Activated B cell treated with CpG ODN at 0.5 μM for 24 hours (primary cell): ENCODE results near the gene FARS2. TPM values are rescaled to one million over a fixed set of nuclear protein-coding genes. Genes with fewer than 3 reads are reported as not detected.

Experiments
- ATAC-seq: fragments of 200-7000 bp; cut with Tn5 transposase; one replicate; pipeline ENCODE4 v1.10.0; 2021; ENCODE audit warnings: low read depth, mild to moderate bottlenecking, moderate library complexity
- CTCF ChIA-PET: fragments of 350-600 bp; sonication (Branson Sonifier 250); formaldehyde crosslinking; loops from one replicate; lab custom pipeline; 2021; ENCODE audit warnings: antibody characterized with exemption; lab: Charles Lee
- POLR2A ChIA-PET: fragments of 350-600 bp; sonication (Branson Sonifier 250); formaldehyde crosslinking; loops from one replicate; lab custom pipeline; 2021; ENCODE audit warnings: antibody characterized with exemption; lab: Charles Lee
- DNase-seq: peaks from one replicate; pipeline ENCODE4 v3.0.0; 2022
- H3K27ac Mint-ChIP-seq: one replicate; pipeline ENCODE4 v1.8.0; 2020; ENCODE audit warnings: mixed read lengths
- H3K27me3 Mint-ChIP-seq: one replicate; pipeline ENCODE4 v1.8.0; 2021; ENCODE audit warnings: mixed read lengths
- H3K36me3 Mint-ChIP-seq: one replicate; pipeline ENCODE4 v1.8.0; 2021; ENCODE audit warnings: low read depth, mixed read lengths
- H3K4me1 Mint-ChIP-seq: one replicate; pipeline ENCODE4 v1.8.0; 2021; ENCODE audit warnings: mixed read lengths
- H3K4me3 Mint-ChIP-seq: one replicate; pipeline ENCODE4 v1.8.0; 2020; ENCODE audit warnings: mild to moderate bottlenecking, mixed read lengths
- H3K9me3 Mint-ChIP-seq: one replicate; pipeline ENCODE4 v1.8.0; 2020; ENCODE audit warnings: mixed read lengths
- CTCF ChIP-seq: fragments of 200-600 bp; IDR thresholded peaks from one replicate; pipeline ENCODE4 v1.8.0; 2022; ENCODE audit warnings: antibody characterized with exemption, mild to moderate bottlenecking
- intact Hi-C: fragments of 100-400 bp; cut with micrococcal nuclease; formaldehyde crosslinking; loops from one replicate; pipeline ENCODE4 v1.15.1; 2024
- total RNA-seq: library from RNA; stranded (reverse); gene quantifications from 2 replicates; pipeline ENCODE4 v1.2.3, GENCODE V29; 2022

The FARS2 gene
- total RNA-seq, 1 donor from 2014 or later: 32.7 TPM

GRCh38 chr6:5521322-5521721 lies 260.0 kb downstream of the FARS2 start:
- no peak for DNase-seq
- ATAC-seq: no peak
- Mint-ChIP-seq H3K4me3 (no peak overlapping the region), H3K36me3 (peaks cover 6% of the 10 kb centered on the region), H3K9me3 (no peaks in the 10 kb centered on the region), H3K4me1 (peaks cover 17% of the 10 kb centered on the region), H3K27ac (no peak overlapping the region), H3K27me3 (no peaks in the 10 kb centered on the region)
- CTCF ChIA-PET: no interaction called here
- intact Hi-C loops: no loop called here
- TF ChIP-seq CTCF: no peak
- POLR2A ChIA-PET: no interaction called here

GRCh38 chr6:5522147-5522546 lies 260.8 kb downstream of the FARS2 start:
- CTCF ChIA-PET: no interaction called here
- Mint-ChIP-seq H3K4me3 (no peak overlapping the region), H3K36me3 (peaks cover 8% of the 10 kb centered on the region), H3K27ac (no peak overlapping the region), H3K4me1 (peaks cover 18% of the 10 kb centered on the region), H3K27me3 (no peaks in the 10 kb centered on the region), H3K9me3 (no peaks in the 10 kb centered on the region)
- DNase-seq (no peak), ATAC-seq (no peak)
- intact Hi-C loops: no loop called here
- POLR2A ChIA-PET: no interaction called here
- TF ChIP-seq CTCF: no peak

- CTCF ChIA-PET: no interaction called here
- Mint-ChIP-seq H3K4me3 (no peak overlapping the region), H3K27me3 (no peaks in the 10 kb centered on the region), H3K4me1 (peaks cover 19% of the 10 kb centered on the region), H3K36me3 (peaks cover 9% of the 10 kb centered on the region), H3K9me3 (no peaks in the 10 kb centered on the region), H3K27ac (no peak overlapping the region)
- ATAC-seq: no peak
- POLR2A ChIA-PET: no interaction called here
- intact Hi-C loops: no loop called here
- no peak for DNase-seq
- TF ChIP-seq CTCF: no peak
These were observed 262.8 kb downstream of the FARS2 start for GRCh38 chr6:5524110-5524509.

GRCh38 chr6:5525209-5525608 lies 263.9 kb downstream of the FARS2 start:
- Mint-ChIP-seq H3K4me3 (no peak overlapping the region), H3K9me3 (no peaks in the 10 kb centered on the region), H3K4me1 (peaks cover 14% of the 10 kb centered on the region), H3K27ac (no peak overlapping the region), H3K36me3 (peaks cover 9% of the 10 kb centered on the region), H3K27me3 (no peaks in the 10 kb centered on the region)
- intact Hi-C loops: no loop called here
- ChIA-PET POLR2A (no interaction called here), CTCF (no interaction called here)
- no peak for DNase-seq
- ATAC-seq: no peak
- no peak for TF ChIP-seq CTCF

GRCh38 chr6:5529015-5529414 lies 267.7 kb downstream of the FARS2 start:
- no peak for TF ChIP-seq CTCF
- Mint-ChIP-seq H3K36me3 (peaks cover 9% of the 10 kb centered on the region), H3K27me3 (no peaks in the 10 kb centered on the region), H3K9me3 (no peaks in the 10 kb centered on the region), H3K4me3 (no peak overlapping the region), H3K27ac (no peak overlapping the region), H3K4me1 (peaks cover 14% of the 10 kb centered on the region)
- CTCF ChIA-PET: no interaction called here
- DNase-seq (no peak), ATAC-seq (no peak)
- intact Hi-C loops: no loop called here
- POLR2A ChIA-PET: interaction anchor here (0.7 kb wide), 1 partner anchor 233 kb away, joined by 3 read pairs; no protein-coding TSS in a partner anchor
